ENCODE results near the gene HOMER2. TPM values are rescaled to one million over a fixed set of nuclear protein-coding genes. Genes with fewer than 3 reads are reported as not detected.

The HOMER2 gene
- total RNA-seq, 1 donor from 2014 or later: 152 TPM

GRCh38 chr15:82858932-82859331, 93.6 kb downstream of the HOMER2 start:
- DNase-seq (ENCODE audit: low spot score): no peak

DNA sequence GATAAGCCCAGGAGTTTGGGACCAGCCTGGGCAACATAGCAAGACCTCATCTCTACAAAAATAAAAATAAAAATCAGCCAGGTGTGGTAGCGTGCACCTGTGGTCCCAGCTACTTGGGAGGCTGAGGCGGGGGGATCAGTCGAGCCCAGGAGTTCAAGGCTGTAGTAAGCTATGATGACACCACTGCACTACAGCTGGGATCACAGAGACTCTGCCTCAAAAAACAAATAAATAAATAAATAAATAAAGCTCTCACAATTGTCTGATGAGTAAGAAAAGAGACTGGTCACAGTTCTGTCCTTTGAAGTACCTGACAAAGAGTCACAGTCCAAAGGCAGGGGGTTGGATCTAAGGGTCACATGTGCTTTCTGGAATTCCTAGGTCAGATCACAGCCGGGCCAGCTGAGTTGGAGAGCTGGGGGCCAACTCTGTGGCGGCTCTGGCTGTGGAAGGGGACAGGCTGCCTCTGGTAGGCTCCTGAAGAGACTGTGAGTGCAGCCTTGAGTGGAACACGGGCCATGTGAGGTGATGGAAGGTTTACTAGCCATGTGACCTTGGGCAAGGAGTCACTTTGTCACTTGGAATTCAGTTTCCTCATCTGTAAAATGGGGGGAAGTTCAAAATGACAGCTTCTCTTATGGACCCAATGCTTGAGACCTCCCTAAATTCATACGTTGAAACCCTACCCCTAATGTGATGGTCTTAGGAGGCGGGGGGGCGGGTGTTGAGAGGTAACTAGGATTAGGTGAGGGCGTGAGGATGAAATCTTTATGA, 95.9 kb downstream of the HOMER2 start:
- no peak for DNase-seq (ENCODE audit: low spot score)

GRCh38 chr15:82855286-82856100, 97.0 kb downstream of the HOMER2 start:
- DNase-seq (ENCODE audit: low spot score): no peak

DNA sequence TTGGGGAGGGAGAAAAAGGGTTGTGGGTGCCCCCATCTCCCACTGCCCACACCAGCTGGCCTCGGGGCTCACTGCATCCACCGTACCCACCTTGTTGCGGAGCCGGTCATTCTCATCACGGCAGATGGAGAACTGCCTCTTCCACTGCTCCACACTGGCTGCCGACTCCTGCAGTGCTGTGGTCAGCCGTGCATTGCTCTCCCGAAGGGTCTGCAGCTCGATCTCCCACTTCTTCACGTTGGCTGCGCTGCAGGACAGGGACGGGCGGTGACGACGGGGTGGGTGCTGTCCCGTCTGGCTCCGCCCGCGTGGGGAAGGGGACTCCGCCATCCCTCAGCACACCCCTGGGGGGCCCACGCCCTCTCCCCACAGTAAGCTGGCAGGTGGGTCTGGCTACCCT, 98.0 kb downstream of the HOMER2 start:
- no peak for DNase-seq (ENCODE audit: low spot score)

DNA sequence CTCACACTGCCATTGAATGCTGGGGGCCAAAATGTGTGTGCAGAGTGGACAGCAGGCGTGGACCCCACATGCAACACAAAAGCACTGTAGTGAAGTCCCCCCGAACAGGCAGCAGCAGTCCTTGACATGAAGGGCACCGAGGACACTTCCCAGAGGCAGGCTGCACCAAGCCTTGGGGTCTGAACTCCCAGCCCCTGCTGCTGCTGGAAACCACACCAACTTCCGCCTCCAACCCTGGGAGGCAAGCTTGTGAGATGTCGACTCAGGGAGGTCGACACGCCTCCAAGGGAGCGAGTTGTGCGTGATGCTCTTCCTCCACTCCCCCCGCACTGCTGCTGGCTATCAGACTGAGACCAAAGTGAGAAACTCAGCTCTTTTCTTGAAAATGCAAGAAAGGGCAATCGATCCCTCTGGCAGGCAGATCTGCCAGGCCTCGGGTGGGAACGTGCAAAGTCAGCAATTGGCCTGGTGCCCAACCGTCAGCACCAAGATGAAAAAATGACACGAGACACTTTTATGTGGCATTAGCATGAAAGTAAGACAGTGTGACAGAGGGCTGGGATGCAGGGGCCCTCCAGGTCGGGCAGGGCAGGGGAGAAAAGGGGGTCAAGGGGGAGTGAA, 99.5 kb downstream of the HOMER2 start:
- DNase-seq (ENCODE audit: low spot score): no peak

DNA sequence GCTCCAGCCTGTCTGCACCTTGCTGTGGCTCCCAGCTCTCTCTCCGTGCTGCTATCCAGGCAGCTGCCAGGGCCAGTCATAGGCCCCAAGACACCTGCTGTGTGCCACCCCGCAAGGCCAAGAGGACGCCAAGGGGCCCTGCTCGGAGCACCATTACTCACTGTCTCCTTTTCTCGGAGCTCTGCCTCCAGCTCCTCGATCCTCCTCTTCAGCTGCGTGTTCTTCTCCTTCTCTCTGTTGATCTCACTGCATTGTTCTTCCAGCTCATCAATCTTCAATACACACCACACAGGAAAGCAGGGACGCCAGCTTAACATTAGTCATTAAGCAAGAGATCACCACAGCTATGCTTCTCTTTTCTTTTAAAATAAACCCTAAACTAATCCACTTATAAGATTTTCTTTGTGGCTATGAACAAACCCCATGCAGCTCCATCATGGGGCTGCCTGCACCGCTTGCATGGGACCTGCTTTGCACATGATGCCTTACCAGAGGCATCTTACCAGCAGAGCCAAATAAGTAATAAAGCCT, 100.5 kb downstream of the HOMER2 start:
- no peak for DNase-seq (ENCODE audit: low spot score)

GRCh38 chr15:82851306-82851850, 101.1 kb downstream of the HOMER2 start:
- DNase-seq (ENCODE audit: low spot score): no peak

GRCh38 chr15:82850731-82851130, 101.8 kb downstream of the HOMER2 start:
- no peak for DNase-seq (ENCODE audit: low spot score)

DNA sequence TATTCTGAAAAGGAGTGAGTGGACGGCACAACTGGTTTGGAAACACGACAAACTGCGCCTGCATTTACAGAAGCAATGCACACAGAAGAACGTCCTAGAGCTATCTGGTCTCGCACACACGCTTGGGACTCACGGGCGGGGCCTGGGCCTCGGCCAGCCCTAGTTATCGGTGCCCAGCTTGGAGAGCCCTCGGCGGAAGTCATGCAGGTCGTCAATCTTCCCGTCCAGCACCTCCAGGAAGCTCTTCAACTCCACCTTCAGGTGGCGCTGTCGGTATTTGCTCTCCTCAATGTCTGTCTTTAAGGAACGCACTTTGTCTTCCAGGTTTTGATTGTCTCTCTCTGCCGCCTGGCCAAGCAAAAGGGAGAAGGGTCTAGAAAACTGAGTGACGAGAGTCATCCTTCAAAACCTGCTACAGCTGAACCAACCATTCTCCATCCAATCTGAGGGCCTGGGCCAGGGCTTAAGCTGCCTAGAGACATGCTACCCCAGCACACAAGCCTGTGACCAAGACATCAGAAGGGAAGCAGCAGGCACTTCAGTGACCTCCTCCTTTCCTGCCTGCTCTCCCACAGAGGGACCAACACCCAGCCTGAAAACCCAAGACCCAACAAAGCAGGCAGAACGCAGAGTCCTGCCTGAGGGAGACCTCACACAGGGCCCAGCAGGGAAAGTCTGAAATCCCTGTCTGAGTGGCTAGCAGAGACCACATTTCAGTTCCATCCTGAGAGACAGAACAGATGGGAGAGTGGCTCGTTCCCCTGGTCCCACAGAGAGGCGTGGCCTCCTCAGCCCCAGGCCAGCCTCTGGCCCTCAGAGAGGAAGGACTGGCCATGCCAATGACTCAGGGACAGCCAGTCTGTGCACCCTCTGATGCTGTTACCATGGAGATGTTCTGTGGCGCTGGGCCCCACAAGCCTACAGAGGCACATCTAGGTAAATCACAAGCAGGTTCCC, 102.7 kb downstream of the HOMER2 start:
- DNase-seq (ENCODE audit: low spot score): peak; percentile 83

- no peak for DNase-seq (ENCODE audit: low spot score)
Measured at GRCh38 chr15:82848241-82848993, 104.1 kb downstream of the HOMER2 start.

GRCh38 chr15:82847703-82848102, 104.8 kb downstream of the HOMER2 start:
- DNase-seq (ENCODE audit: low spot score): no peak

DNA sequence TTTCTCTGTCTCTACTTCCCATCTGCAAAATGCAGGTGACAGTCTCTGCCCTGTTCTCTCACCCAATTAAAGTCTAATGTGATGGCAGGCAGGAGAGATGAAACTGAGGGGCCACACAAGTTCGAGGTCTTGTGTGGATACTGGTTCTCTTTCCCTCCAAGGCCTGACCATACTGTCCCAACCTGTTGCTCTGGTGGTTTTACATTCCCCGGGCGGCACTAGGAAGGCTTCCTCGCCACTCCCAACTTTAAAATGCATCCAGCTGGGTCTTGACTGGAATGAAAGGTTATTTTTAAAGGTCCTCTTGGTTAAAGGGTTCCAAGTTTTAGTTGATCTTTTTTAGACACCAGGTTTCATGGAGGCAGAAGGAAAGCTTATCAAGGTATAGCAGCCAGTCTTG, 105.9 kb downstream of the HOMER2 start:
- DNase-seq (ENCODE audit: low spot score): no peak

GRCh38 chr15:82845686-82846085, 106.8 kb downstream of the HOMER2 start:
- DNase-seq (ENCODE audit: low spot score): no peak

DNA sequence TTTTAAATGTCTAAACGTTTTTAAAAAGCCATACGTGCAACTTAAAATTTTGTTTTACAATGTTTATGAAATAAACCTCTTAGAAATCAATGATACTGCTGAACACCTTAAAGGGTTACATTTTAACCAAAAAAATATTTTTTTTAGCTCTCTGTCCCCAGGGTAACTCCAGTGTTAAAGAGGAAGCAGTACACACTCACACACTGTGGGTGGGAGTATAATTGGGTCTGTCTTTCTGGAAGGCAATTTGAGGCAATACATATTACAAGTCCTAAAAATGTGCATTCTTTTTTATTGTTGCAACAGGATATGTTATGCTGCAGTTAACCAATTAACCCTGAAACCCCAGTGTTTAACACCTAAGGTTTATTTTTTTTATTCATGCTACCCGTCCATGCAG, 109.0 kb downstream of the HOMER2 start:
- no peak for DNase-seq (ENCODE audit: low spot score)

DNA sequence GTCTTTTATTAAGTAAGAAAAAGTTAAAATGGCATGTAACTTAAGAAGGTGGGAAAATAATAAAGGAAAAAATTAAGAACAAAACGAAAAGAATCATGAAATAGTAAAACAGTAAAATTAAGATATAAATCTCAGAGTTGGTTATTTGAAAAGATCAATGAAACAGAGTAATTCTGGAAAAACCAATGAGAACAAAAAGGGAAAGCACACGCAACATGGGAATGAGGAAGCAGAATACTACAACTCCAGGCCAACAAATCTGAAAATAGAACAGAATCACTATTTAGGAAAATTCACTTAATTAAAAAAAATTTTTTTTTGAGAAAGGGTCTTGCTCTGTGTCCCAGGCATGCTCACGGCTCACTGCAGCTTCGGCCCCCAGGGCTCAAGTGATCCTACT, 112.4 kb downstream of the HOMER2 start:
- DNase-seq (ENCODE audit: low spot score): no peak

DNA sequence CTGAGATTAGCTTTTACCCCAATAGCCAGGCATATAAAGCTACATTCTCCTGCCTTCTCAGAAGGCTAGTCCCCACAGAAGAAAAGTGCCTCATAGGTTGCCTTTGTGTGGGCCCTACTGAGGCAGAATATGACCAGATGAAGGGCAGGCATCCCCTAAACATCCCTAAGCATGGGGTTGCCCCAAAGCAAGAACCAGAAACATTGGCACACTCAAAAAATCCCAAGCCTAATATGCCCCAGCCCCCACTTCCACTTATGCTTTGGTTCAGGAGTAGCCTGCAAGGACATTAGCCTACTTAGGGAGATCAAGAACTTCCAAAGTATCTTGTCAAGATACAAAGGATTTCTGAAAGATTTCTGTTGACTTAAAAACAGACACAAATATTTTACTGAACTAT, 113.4 kb downstream of the HOMER2 start:
- DNase-seq (ENCODE audit: low spot score): no peak

- DNase-seq (ENCODE audit: low spot score): no peak
Measured at GRCh38 chr15:82838096-82838735, 114.3 kb downstream of the HOMER2 start.

DNA sequence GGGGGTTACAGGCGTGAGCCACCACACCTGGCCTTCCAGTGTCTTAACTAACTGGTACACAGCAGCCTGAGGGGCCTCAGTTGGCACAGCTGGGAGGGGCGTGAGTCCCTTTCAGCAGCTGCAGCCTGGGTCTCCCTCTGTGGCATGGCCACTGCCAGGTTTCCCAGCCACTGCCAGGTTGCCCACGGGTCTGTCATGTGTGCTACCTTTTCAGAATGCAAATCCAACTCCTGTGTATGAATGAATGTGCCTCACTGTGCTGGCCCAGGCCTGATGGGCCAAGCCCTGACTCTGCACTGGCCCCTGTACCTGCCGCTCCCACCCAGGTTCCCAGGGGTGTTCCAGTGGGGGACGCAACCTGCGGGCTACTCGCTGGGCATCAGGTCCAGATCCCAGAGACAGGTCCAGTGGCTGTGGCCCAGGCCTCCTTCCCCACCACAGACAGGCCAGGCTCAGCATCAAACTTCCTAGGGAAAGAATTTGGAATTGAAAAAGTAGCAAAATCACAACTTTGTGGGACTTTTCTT, 117.1 kb downstream of the HOMER2 start:
- DNase-seq (ENCODE audit: low spot score): no peak

DNA sequence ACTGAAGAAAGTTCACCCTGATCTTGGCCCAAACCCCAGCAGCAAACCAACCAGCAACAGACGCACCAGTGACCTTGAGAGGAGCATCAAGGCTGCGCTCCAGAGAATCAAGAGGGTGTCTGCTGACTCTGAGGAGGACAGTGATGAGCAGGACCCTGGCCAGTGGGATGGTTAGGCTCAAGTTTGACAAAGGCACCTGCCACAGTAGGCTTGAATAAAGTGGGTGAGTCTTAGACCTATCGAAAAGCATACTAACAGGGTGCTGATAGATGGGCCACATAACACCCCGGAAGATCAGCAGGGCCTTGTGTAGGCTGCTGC, 119.2 kb downstream of the HOMER2 start:
- DNase-seq (ENCODE audit: low spot score): no peak
